ENCODE results near the gene MDN1.
"Not testable (repeated sequence)": the region's sequence is repeated elsewhere in the genome, so short reads cannot be mapped to it uniquely, and the experiment has no call there.

MDN1 gene

GRCh38 chr6:89807581-89807980 lies 12.0 kb downstream of the MDN1 start:
- DNase-seq = no peak

- DNase-seq = no peak
These were observed 13.7 kb downstream of the MDN1 start for GRCh38 chr6:89805814-89806371.

GRCh38 chr6:89803271-89803670 lies 16.3 kb downstream of the MDN1 start:
- no peak for DNase-seq

GRCh38 chr6:89799756-89800155 lies 19.8 kb downstream of the MDN1 start:
- no peak for DNase-seq

- DNase-seq = no peak
These were observed 20.5 kb downstream of the MDN1 start for GRCh38 chr6:89799096-89799495.

- no peak for DNase-seq
These were observed 22.3 kb downstream of the MDN1 start for GRCh38 chr6:89797317-89797716.

GRCh38 chr6:89794324-89794723 lies 25.3 kb downstream of the MDN1 start:
- DNase-seq = no peak

- DNase-seq = no peak
These were observed 26.0 kb downstream of the MDN1 start for GRCh38 chr6:89793586-89793985.

GRCh38 chr6:89792881-89793280 lies 26.7 kb downstream of the MDN1 start:
- DNase-seq = peak; percentile 20

- DNase-seq = no peak
These were observed 29.2 kb downstream of the MDN1 start for GRCh38 chr6:89790403-89790802.

- no peak for DNase-seq
These were observed 29.6 kb downstream of the MDN1 start for GRCh38 chr6:89789980-89790379.

GRCh38 chr6:89787660-89788328 lies 31.8 kb downstream of the MDN1 start:
- DNase-seq = no peak

GRCh38 chr6:89786970-89787369 lies 32.6 kb downstream of the MDN1 start:
- no peak for DNase-seq

GRCh38 chr6:89784838-89785237 lies 34.8 kb downstream of the MDN1 start:
- no peak for DNase-seq

- DNase-seq = not testable (repeated sequence)
These were observed 36.3 kb downstream of the MDN1 start for GRCh38 chr6:89783293-89783692.

GRCh38 chr6:89782222-89782621 lies 37.4 kb downstream of the MDN1 start:
- DNase-seq = no peak

GRCh38 chr6:89781070-89782034 lies 38.2 kb downstream of the MDN1 start:
- no peak for DNase-seq

GRCh38 chr6:89777455-89777854 lies 42.1 kb downstream of the MDN1 start:
- DNase-seq = no peak

GRCh38 chr6:89776583-89777233 lies 42.9 kb downstream of the MDN1 start:
- DNase-seq = no peak

GRCh38 chr6:89775150-89775549 lies 44.4 kb downstream of the MDN1 start:
- no peak for DNase-seq

GRCh38 chr6:89769572-89769971 lies 50.0 kb downstream of the MDN1 start:
- DNase-seq = no peak

- DNase-seq = no peak
These were observed 51.3 kb downstream of the MDN1 start for GRCh38 chr6:89768324-89768723.

- no peak for DNase-seq
These were observed 56.0 kb downstream of the MDN1 start for GRCh38 chr6:89763550-89763949.
